SK-N-SH (cell line): ENCODE data around the gene MAPKAP1.

Source experiments
- EP300 ChIP-seq, 2 experiments: IDR thresholded peaks; 2 replicates each; pipeline versions ENCODE4 v1.4.0 to v1.6.1; 2012; ENCODE audit warnings: borderline replicate concordance in 1 of 2, low read depth in 1 of 2, low read length in 1 of 2
- POLR2AphosphoS5 ChIP-seq: IDR thresholded peaks from 2 replicates; pipeline ENCODE4 v1.6.1; 2012; ENCODE audit warnings: low read depth, low read length
- REST ChIP-seq: IDR thresholded peaks from 2 replicates; pipeline ENCODE4 v1.6.1; 2012; ENCODE audit warnings: mild to moderate bottlenecking, low read depth, low read length, moderate library complexity
- RXRA ChIP-seq: IDR thresholded peaks from 2 replicates; pipeline ENCODE4 v1.4.0; 2012; ENCODE audit warnings: low read depth, mild to moderate bottlenecking, borderline replicate concordance
- TAF1 ChIP-seq: IDR thresholded peaks from 2 replicates; pipeline ENCODE4 v1.6.1; 2012; ENCODE audit warnings: low read depth, mild to moderate bottlenecking, low read length, moderate library complexity, borderline replicate concordance
- TCF12 ChIP-seq: IDR thresholded peaks from 2 replicates; pipeline ENCODE4 v1.4.0; 2012
- TEAD4 ChIP-seq: IDR thresholded peaks from 2 replicates; pipeline ENCODE4 v1.4.0; 2012; ENCODE audit warnings: mild to moderate bottlenecking, borderline replicate concordance; ENCODE audit not compliant: insufficient read depth
- USF2 ChIP-seq: fragments of 150-350 bp; IDR thresholded peaks from 2 replicates; pipeline ENCODE4 v1.6.1; 2017; ENCODE audit warnings: antibody characterized with exemption, low read length, low read depth, borderline replicate concordance
- TF ChIP-seq, protein P1 (sequence below): fragments of 200-600 bp; sonication (generic); IDR thresholded peaks from 2 replicates; pipeline ENCODE4 v1.6.1; 2017; ENCODE audit warnings: antibody characterized with exemption, mild to moderate bottlenecking, moderate library complexity

- TF ChIP-seq REST: no peak
- no peak for TF ChIP-seq RXRA
- TF ChIP-seq, protein P1, sequence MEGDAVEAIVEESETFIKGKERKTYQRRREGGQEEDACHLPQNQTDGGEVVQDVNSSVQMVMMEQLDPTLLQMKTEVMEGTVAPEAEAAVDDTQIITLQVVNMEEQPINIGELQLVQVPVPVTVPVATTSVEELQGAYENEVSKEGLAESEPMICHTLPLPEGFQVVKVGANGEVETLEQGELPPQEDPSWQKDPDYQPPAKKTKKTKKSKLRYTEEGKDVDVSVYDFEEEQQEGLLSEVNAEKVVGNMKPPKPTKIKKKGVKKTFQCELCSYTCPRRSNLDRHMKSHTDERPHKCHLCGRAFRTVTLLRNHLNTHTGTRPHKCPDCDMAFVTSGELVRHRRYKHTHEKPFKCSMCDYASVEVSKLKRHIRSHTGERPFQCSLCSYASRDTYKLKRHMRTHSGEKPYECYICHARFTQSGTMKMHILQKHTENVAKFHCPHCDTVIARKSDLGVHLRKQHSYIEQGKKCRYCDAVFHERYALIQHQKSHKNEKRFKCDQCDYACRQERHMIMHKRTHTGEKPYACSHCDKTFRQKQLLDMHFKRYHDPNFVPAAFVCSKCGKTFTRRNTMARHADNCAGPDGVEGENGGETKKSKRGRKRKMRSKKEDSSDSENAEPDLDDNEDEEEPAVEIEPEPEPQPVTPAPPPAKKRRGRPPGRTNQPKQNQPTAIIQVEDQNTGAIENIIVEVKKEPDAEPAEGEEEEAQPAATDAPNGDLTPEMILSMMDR: no peak
- no peak for TF ChIP-seq TCF12
- no peak for TF ChIP-seq TAF1
- no peak for TF ChIP-seq POLR2AphosphoS5
- no peak for TF ChIP-seq USF2
- no peak for TF ChIP-seq TEAD4
- no peak for TF ChIP-seq EP300 (IDR thresholded peaks at IDR 0.05; ENCODE audit: borderline replicate concordance in 1 of 2, low read depth in 1 of 2, low read length in 1 of 2)
Measured at GRCh38 chr9:125413579-125413978, 293.4 kb downstream of the MAPKAP1 start.
